ENCODE results near the gene SIGLEC8.
"Not testable (repeated sequence)": the region's sequence is repeated elsewhere in the genome, so short reads cannot be mapped to it uniquely, and the experiment has no call there.

The SIGLEC8 gene

DNA sequence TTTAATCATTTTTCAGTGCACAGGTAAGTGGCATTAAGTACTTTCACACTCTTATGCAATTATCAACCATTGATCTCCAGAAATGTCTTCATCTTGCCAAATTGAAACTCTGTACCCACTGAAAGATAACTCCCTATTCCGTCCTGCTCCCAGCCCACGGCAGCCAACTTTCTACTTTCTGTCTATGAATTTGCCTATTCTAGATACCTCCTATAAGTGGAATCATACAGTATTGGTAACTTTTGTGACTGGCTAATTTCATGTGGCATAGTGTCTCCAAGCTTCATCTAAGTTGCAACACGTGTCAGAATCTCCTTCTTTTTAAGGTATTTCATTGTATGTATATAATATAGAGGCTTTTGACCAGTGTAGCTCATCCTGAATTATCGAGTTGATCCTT is 14.4 kb upstream of the SIGLEC8 start:
- FAIRE-seq = no peak

DNA sequence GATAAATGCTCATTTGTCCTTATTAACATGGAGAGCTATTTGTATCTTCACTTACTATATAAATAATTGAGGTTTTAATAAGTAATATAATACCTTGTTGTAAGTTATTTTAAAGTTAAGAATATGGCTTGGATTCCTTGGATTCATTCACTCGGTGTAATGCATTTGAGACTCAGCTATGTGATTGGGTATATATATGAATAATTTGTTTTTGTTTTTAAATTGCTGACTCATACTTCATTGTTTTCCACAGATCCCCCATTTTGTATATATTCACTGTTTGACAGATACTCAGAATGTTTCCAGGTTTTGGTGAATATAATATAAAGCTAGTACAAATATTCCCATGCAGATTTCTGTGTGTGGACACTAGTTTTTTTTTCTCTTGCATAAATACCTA is 13.3 kb upstream of the SIGLEC8 start:
- FAIRE-seq = no peak

DNA sequence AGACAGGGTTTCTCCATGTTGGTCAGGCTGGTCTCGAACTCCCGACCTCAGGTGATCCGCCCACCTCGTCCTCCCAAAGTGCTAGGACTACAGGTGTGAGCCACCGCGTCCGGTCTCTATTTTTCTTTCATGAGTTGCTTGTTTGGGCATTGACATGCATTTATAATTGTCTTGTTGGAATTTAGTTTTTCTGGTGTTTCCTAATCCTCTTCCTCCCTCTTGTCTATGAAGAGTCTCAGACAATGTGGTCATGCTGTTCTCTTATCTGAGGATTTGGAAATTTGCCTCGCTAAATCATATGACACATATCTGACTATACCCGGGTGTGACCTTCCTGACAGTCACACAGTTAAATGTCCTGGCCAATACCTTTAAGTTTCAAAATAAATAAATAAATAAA is 12.7 kb upstream of the SIGLEC8 start:
- no peak for FAIRE-seq

DNA sequence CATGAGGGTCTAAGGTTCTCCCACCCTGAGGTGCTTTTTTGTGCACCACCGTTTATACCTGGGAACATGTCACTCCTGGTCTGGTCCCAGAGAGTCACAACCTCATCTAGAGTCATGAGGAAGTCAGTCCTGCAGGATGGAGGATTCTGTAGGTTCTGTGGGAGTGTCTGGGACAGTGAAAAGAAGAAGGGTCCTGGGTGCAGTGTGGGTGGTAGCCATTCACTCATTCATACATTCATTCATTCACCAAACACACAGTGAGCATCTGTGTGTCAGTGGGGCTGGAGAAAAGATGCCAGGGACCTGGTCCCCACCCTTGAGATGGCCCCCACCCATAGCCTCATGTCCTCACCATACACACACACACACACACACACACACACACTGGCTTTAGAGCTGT is 11.4 kb upstream of the SIGLEC8 start:
- FAIRE-seq = no peak

DNA sequence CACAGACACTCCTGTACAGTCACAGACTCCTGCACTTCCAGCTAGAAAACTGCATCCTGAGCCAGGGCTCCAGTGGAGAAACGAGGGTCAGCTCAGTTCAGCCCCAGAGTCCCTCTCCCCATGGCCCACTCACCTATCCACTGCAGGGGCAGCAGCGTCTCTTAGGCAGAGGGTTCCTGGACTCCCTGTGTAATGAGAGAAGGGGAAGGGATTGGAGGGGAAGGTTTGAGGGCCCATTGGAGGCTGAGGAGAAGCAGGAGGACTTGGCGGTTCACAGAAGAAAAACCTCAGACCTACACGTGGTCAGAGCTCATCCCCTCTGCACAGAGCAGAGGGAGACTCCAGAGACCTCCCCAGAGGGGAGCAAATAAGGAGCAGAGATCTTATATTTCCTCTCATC is 10.9 kb upstream of the SIGLEC8 start:
- no peak for FAIRE-seq

DNA sequence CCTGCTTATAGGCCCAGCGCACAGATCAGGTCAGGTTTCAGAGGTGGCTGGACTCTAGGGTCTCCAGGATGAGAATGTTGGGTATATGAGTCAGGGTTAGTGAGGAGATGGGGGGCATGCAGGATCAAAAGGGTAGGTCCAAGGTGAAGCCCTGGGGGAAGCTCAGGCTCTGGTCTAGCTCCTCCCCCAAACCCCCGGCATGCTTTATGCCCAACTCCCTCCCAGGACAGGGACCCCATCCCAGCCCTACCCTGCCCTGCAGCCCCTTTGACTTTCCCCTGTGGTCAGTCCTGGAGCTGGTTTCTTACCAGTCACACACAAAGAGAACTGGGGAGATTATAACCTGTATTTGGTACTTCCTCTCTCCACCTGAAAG is 10.3 kb upstream of the SIGLEC8 start:
- FAIRE-seq = no peak

DNA sequence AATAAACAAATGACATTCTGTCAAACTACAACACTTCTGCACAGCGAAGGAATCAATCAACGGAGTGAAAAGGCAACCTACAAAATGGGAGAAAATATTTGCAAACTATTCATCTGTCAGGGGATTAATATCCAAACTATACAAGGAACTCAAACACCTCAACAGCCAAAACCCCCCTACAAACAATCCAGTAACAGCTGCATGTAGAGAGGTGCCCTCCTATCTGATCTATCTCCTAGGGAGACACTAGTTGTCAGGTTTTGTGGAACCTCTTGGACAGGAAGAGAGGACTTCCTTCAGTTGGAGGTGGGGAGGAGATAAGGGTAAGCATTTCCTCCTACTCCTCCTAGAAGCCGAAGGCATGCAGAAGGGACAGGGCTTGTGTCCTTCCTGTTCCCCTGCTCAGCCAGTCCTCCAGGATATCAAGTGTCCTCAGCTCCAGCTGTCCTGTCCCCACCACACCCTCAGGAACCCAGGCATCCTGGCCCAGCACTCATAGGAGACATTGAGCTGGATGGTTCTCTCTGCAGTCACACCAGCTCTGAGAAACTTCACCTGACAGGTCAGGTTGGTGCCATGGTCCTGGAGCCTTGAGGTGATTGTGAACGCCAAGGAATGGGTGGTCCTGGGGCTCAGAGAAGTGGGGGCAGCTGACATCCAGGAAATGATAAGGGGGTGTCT is 9.8 kb upstream of the SIGLEC8 start:
- no peak for FAIRE-seq

DNA sequence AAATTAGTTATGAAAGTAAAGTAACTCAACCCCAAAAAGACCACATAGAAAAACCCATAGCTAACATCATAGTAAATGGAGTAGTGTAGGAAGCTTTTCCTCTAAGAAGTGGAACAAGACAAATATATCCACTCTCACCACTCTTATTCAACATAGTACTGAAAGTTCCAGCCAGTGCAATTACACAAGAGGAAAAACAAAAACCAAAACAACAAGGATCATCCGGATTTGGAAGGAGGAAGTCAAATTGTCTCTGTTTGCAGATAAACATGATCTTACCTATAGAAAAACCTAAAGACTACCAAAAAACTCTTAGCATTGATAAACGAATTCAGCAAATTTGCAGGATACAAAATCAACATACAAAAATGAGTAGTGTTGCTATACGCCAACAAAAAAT is 8.5 kb upstream of the SIGLEC8 start:
- no peak for FAIRE-seq

DNA sequence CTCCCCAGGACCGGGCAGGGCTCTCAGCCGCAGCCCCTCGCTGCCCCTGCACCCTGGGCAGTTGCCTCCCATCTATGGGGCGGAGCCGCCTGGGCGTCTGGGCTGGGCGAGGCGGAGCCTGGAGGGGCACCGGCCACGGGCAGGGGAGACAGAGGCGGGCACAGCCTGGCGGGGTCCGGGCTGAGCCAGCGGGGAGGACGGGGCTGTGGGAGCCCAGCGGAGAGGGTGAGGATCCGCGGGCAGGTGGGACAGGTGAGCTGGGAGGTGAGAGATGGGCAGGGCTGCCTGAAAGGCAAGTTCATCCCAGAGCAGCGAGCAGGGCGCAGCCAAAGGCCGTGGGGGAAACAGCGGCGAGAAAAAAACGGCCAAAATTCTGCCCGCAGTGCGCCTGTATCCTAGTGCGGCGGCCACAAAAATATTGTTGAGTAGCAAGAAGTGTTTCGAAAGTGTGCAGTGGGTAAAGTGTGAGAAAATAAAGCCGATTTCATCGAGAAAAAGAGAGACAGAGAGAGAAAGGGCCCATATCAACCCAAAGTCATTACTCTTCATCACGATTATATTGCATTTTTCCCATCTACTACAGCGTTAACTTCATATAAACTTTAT is 5.8 kb upstream of the SIGLEC8 start:
- FAIRE-seq = not testable (repeated sequence)

DNA sequence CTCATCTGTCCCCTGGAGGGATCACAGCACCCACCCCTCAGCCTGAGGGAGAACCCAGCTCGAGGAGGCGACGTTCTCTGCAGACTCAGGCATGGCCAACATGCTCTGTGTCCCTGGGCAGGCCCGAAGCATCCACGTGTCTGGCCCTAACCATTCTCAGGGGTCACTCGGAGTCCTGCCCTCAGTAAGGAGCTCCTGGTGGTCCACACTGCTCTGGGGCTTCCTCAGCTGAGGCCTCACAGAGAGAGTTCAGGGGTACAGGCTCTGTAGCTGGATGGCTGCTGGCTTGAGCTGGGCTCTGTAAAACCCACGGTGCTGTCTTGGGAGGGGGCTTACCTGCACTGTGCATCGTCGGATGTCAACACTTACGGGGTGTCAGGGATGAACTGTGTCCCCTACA is 4.4 kb upstream of the SIGLEC8 start:
- FAIRE-seq = no peak

DNA sequence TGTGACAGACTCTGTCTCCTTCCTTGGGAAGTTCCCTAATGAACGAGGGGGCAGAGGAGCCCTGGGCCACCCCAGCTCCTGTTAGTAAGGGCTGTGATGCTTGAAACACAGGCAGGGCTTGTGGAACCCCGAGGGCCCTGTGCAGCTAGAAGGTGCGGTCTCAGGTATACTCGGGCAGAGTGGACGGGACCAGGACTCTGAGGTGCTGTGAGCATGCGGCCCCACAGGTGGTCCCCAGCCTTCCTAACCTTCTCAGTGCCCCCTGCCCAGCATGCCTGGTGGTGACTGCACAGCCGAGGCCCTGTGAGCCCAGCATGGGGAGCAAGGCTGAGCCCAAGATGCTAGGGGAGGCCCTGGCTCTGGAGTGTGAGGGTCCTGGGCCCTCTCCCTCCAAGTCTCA is 4.0 kb upstream of the SIGLEC8 start:
- FAIRE-seq = no peak

DNA sequence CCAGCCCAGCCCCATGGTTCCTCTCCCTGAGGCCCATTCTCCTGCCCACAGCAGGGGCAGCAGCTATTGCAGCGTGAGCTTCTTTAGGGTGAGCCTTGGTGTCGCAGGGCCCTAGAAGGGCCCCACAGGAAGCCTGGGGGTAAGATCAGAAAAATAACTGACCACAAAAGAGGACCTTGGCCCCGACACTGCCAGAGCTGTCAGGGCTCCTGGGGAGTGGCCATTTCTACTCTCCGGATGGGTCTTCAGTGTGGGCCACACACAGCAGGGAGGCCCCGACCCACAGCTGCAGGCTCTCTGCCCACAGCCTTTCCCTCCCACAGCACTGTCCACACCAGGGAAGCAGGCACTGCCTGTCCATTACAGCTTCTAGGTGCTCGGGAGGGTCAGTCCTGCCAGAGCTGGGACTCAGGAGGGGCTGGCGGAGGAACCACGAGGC is 3.5 kb upstream of the SIGLEC8 start:
- FAIRE-seq = no peak

DNA sequence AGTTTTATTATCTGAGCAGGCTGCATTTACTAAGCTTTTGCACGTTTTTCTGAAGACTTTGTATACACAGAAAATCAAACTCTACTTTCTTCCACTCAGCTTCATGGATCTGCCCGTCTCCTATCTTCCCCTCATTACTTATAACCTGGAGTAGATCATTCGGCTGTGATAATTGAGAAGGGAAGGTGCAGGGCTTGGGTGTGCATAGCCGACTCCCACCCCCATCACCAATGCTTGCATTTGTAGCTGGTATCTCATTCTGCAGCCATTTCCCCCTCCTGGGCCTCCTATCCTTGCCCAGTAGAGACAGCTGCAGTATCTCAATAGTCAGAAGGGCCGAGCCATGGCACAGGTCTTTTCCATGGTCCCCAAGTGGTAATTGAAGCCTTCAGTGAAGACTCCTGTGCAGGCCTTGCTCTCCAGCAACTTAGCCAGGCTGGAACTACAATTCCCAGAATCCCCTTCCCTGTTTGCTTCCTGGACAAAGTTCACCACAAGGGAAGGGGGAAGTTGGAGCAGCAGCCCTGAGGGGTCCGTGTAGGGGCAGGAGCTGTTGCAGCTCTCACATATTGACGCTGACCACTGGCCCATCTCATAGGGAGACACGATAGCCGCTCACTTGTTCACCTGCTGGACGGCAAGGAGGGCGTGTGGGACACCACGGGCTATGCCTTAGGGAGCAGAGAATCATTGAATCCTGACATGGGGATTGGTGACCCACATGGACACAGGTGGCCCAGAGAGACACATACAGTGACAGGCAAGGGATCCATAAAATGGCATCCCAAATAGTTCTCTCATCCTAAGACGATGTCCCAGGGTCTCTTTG is 2.1 kb upstream of the SIGLEC8 start:
- no peak for FAIRE-seq

DNA sequence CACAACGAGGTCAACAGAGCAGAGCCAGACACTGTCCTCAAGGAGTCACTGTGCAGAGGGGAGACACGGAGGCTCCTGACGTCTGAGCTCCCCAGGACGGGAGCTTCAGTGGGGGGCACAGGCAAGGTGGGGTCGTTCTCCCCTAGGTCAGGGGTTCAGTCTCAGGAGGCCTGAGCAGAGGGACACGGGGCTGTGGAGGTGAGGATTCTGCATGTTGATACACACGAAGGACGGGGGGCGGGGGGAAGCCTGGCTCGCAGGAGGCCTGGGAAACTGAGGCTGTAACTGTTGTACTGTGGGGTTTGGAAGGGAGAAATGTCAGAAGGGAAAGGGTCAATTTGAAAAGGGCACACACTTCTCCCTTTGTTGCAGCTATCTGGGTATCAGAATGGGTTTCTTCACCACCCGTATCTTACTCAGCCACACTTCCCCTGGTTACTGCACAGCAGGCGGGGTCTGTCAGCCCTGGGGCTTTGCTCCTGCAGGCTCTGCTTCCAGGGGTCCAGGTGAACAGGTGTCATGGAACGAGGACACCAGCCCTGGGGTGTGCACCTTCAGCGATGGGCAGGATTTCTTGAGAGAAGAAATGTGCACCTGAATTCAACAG is 748 bp upstream of the SIGLEC8 start:
- FAIRE-seq = no peak

DNA sequence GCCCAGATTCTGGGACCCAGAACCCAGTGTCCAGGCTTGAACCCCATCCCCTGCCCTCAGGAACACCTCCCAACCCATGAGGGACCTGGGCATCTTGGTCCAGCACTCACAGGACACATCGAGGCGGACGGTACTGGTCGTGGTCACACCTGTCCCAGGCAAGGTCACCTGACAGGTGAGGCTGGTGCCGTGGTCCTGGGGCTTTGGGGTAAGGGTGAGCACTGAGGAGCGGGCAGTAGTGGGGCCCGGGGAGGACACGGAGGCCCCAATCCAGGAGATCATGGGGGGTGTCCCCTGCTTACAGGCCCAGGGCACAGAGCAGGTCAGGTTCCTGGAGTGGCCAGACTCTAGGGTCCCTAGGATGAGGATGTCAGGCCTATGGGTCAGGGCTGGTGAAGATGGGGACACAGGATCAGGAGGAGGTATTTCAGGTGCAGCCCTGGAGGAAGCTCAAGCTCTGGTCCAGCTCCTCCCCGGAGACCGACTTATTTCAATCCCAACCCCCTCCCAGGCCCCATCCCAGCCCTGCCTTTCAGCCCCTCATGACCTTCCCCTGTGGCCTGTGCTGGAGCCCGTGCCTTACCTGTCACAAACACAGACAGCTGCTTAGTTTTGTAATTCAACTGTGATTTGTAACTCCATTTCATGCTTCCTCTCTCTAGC is 772 bp downstream of the SIGLEC8 start:
- FAIRE-seq = no peak

DNA sequence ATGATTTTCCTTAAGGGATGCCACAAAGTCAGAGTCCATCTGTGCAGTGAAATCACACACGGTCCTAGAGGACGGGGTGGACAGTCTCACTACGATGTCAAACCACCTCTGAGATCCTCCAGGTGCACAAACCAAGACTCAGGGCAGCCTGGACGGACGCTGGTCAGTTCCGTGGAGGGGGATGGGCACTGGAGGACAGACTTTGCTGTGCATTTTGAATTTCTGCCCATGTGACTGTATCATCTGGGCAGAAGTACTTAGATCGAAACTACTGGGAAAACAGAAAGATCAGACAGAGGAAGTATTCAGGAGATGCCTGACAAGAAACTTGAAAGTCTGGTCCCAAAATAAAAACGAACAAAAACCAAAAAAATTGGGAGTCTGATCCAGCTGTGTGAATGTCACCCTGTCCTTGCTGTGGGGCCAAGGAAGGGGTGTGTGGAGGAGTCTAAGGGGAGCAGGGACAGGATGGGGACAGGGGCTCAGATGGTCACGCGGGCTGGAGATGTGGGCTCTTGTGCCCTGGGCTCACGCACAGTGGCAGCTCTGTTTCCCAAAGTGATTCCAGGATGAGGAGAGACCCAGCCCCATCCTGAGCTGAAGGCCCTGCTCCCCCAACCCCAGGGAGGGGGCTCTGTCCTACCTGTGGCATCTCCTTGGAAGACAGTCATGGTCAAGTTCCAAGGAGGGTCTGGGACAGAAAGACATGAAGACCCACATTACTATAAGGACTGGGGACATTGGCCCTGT is 1.5 kb downstream of the SIGLEC8 start:
- no peak for FAIRE-seq

DNA sequence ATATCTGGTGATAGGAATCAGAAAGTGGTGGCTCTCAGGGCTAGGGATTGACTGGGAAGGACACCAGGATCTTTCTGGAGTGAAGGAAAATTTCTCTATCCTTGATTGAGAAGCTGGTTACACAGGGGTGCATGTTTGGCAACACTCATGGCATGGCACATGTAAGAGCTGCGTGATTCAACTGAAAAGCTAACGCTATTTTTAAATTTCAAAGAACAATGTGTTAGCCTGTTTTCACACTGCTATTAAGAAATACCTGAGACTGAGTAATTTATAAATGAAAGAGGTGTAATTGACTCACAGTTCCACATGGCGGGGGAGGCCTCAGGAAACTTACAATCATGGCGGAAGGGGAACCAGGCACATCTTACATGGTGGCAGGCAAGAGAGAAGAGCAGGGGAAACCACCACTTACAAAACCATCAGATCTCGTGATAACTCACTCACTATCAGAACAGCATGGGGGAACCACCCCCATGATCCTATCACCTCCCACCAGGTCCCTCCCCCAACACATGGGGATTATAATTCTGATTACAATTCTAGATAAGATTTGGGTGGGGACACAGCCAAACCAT is 7.4 kb downstream of the SIGLEC8 start:
- FAIRE-seq = no peak

DNA sequence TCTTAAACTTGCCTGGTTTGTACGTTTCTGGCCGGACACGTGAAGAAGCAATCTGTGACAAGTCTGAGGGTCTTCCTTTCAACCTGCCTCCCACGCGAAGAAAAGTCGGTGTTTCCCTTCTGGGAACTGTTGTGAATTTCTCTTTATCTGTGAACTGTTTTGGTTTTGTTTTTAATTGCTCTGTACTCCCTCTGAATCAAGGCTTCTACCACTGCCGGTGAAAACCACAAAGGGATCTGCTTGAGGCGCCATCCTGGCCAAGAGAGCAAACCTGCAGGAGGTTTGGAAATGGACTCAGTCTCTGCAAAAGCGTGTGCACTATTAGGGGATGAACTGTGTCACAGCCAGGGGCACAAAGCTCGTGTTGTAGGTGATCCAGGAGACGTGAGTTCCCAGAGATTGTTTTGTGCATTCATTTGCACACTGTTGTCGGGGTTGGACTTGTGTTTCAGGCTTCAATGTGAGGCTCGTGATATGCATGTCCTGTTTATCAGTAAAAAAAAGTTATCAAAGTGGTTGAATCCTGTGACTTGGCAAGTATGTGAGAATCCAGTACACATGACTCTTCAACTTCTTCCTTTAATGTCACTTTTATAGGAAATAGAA is 9.7 kb downstream of the SIGLEC8 start:
- no peak for FAIRE-seq

DNA sequence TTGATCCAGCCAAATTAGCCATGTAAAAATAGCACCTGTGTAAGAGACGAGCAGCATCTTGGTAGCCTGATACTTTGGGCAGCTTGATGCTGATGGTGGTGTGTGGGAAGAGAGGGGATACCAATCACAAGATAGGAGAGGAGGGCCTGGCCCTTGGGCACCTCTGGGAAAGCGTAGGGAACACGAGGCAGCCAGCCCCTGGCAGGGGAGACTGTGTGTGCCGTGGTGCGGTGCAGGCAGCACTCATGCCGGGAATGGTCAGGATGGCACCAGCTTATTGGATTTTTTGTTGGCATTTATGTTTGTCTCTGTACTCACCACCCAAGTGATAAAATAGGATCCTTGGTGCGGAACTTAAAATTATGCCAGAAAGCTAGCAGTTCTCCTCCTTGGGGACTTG is 10.2 kb downstream of the SIGLEC8 start:
- FAIRE-seq = no peak

DNA sequence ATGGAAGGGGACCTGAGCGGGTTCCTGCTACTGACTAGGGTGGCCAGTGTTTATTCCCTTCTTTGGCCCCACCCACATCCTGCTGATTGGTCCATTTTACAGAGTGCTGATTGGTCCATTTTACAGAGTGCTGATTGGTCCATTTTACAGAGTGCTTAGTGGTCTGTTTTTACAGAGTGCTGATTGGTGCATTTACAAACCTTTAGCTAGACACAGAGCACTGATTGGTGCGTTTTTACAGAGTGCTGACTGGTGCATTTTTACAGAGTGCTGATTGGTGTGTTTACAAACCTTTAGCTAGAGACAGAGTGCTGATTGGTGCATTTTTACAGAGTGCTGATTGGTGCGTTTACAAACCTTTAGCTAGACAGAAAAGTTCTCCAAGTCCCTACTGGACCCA is 10.7 kb downstream of the SIGLEC8 start:
- not testable (repeated sequence) for FAIRE-seq
